ENCODE measurements around the gene TSR1. TPM values are rescaled to one million over a fixed set of nuclear protein-coding genes. Genes with fewer than 3 reads are reported as not detected.

The TSR1 gene
- 33.5 TPM for total RNA-seq

- Histone ChIP-seq H3K27me3 (ENCODE audit: insufficient read depth, low read length) (no peaks in the 10 kb centered on the region), H3K9me3 (ENCODE audit: low read depth, low read length) (no peaks in the 10 kb centered on the region), H3K4me3 (ENCODE audit: low read length) (peak within 1 kb of the TSS; percentile 87), H3K4me1 (ENCODE audit: insufficient read depth, low read length) (peaks cover 15% of the 10 kb centered on the region)
These were observed at the start of gene TSR1 for GRCh38 chr17:2336215-2336851. Gene TSR1, minus strand, starts transcription at chr17:2336457. Its CDS starts 30 bp downstream, at chr17:2336427.

GRCh38 chr17:2385240-2386210, 49.3 kb upstream of the TSR1 start:
- H3K4me1 ChIP-seq (ENCODE audit: insufficient read depth, low read length) = peaks cover 13% of the 10 kb centered on the region
- no peaks in the 10 kb centered on the region for H3K9me3 ChIP-seq (ENCODE audit: low read depth, low read length)
- no peaks in the 10 kb centered on the region for H3K27me3 ChIP-seq (ENCODE audit: insufficient read depth, low read length)
- H3K4me3 ChIP-seq (ENCODE audit: low read length) = no peak overlapping the region

GRCh38 chr17:2384439-2385127, 48.3 kb upstream of the TSR1 start:
- Histone ChIP-seq H3K4me3 (ENCODE audit: low read length) (no peak overlapping the region), H3K27me3 (ENCODE audit: insufficient read depth, low read length) (no peaks in the 10 kb centered on the region), H3K4me1 (ENCODE audit: insufficient read depth, low read length) (peaks cover 8% of the 10 kb centered on the region), H3K9me3 (ENCODE audit: low read depth, low read length) (no peaks in the 10 kb centered on the region)

GRCh38 chr17:2383628-2384167, 47.4 kb upstream of the TSR1 start:
- H3K4me1 ChIP-seq (ENCODE audit: insufficient read depth, low read length) = peaks cover 8% of the 10 kb centered on the region
- H3K27me3 ChIP-seq (ENCODE audit: insufficient read depth, low read length) = no peaks in the 10 kb centered on the region
- H3K9me3 ChIP-seq (ENCODE audit: low read depth, low read length) = no peaks in the 10 kb centered on the region
- H3K4me3 ChIP-seq (ENCODE audit: low read length) = no peak overlapping the region

- H3K27me3 ChIP-seq (ENCODE audit: insufficient read depth, low read length) = no peaks in the 10 kb centered on the region
- peaks cover 8% of the 10 kb centered on the region for H3K4me1 ChIP-seq (ENCODE audit: insufficient read depth, low read length)
- H3K4me3 ChIP-seq (ENCODE audit: low read length) = no peak overlapping the region
- no peaks in the 10 kb centered on the region for H3K9me3 ChIP-seq (ENCODE audit: low read depth, low read length)
These were observed 44.8 kb upstream of the TSR1 start for GRCh38 chr17:2380950-2381649.

GRCh38 chr17:2380226-2380922, 44.1 kb upstream of the TSR1 start:
- Histone ChIP-seq H3K27me3 (ENCODE audit: insufficient read depth, low read length) (no peaks in the 10 kb centered on the region), H3K4me1 (ENCODE audit: insufficient read depth, low read length) (peaks cover 8% of the 10 kb centered on the region), H3K9me3 (ENCODE audit: low read depth, low read length) (no peaks in the 10 kb centered on the region), H3K4me3 (ENCODE audit: low read length) (no peak overlapping the region)

- Histone ChIP-seq H3K27me3 (ENCODE audit: insufficient read depth, low read length) (no peaks in the 10 kb centered on the region), H3K4me3 (ENCODE audit: low read length) (no peak overlapping the region), H3K9me3 (ENCODE audit: low read depth, low read length) (no peaks in the 10 kb centered on the region), H3K4me1 (ENCODE audit: insufficient read depth, low read length) (peaks cover 8% of the 10 kb centered on the region)
These were observed 43.4 kb upstream of the TSR1 start for GRCh38 chr17:2379489-2380225.

- H3K4me3 ChIP-seq (ENCODE audit: low read length) = no peak overlapping the region
- no peaks in the 10 kb centered on the region for H3K27me3 ChIP-seq (ENCODE audit: insufficient read depth, low read length)
- H3K4me1 ChIP-seq (ENCODE audit: insufficient read depth, low read length) = peaks cover 8% of the 10 kb centered on the region
- H3K9me3 ChIP-seq (ENCODE audit: low read depth, low read length) = no peaks in the 10 kb centered on the region
These were observed 42.6 kb upstream of the TSR1 start for GRCh38 chr17:2378905-2379304.

- Histone ChIP-seq H3K4me3 (ENCODE audit: low read length) (no peak overlapping the region), H3K4me1 (ENCODE audit: insufficient read depth, low read length) (peaks cover 6% of the 10 kb centered on the region)
These were observed 41.4 kb upstream of the TSR1 start for GRCh38 chr17:2377659-2378058.

GRCh38 chr17:2376107-2376506, 39.9 kb upstream of the TSR1 start:
- no peak overlapping the region for H3K4me3 ChIP-seq (ENCODE audit: low read length)
- H3K9me3 ChIP-seq (ENCODE audit: low read depth, low read length) = no peaks in the 10 kb centered on the region
- H3K27me3 ChIP-seq (ENCODE audit: insufficient read depth, low read length) = no peaks in the 10 kb centered on the region
- no peaks in the 10 kb centered on the region for H3K4me1 ChIP-seq (ENCODE audit: insufficient read depth, low read length)

More at GRCh38 chr17:2377659-2378058, 41.4 kb upstream of the TSR1 start:
- Histone ChIP-seq H3K9me3 (ENCODE audit: low read depth, low read length) (no peaks in the 10 kb centered on the region), H3K27me3 (ENCODE audit: insufficient read depth, low read length) (no peaks in the 10 kb centered on the region)

GRCh38 chr17:2375406-2375805, 39.1 kb upstream of the TSR1 start:
- no peaks in the 10 kb centered on the region for H3K9me3 ChIP-seq (ENCODE audit: low read depth, low read length)
- H3K4me3 ChIP-seq (ENCODE audit: low read length) = no peak overlapping the region
- no peaks in the 10 kb centered on the region for H3K27me3 ChIP-seq (ENCODE audit: insufficient read depth, low read length)
- no peaks in the 10 kb centered on the region for H3K4me1 ChIP-seq (ENCODE audit: insufficient read depth, low read length)

- H3K4me3 ChIP-seq (ENCODE audit: low read length) = no peak overlapping the region
- H3K9me3 ChIP-seq (ENCODE audit: low read depth, low read length) = no peaks in the 10 kb centered on the region
- no peaks in the 10 kb centered on the region for H3K4me1 ChIP-seq (ENCODE audit: insufficient read depth, low read length)
- H3K27me3 ChIP-seq (ENCODE audit: insufficient read depth, low read length) = no peaks in the 10 kb centered on the region
These were observed 38.5 kb upstream of the TSR1 start for GRCh38 chr17:2374549-2375285.

- Histone ChIP-seq H3K9me3 (ENCODE audit: low read depth, low read length) (no peaks in the 10 kb centered on the region), H3K4me3 (ENCODE audit: low read length) (no peak overlapping the region), H3K27me3 (ENCODE audit: insufficient read depth, low read length) (no peaks in the 10 kb centered on the region), H3K4me1 (ENCODE audit: insufficient read depth, low read length) (peaks cover 4% of the 10 kb centered on the region)
These were observed 36.9 kb upstream of the TSR1 start for GRCh38 chr17:2373179-2373578.

Data from mononuclear cell (primary cell).